DND-41 (cell line): ENCODE data around the gene TRRAP.

Experiments
- ATAC-seq: fragments of 200-7000 bp; cut with Tn5 transposase; 3 replicates; pipeline ENCODE4 v1.9.1; 2021; ENCODE audit warnings: low read depth; ENCODE audit not compliant: insufficient read depth
- DNase-seq: peaks from one replicate; pipeline ENCODE4 v3.0.0-alpha.2; 2020
- H2AFZ ChIP-seq: 2 replicates; pipeline ENCODE4 v1.6.0; 2012; ENCODE audit warnings: low read depth, low read length
- H3K27ac ChIP-seq: 2 replicates; pipeline ENCODE4 v1.5.1; 2012; ENCODE audit warnings: low read length, inconsistent platforms
- H3K27me3 ChIP-seq: fragments of 200-600 bp; sonication (generic); 2 replicates; pipeline ENCODE4 v1.6.0; 2012; ENCODE audit warnings: low read length, mild to moderate bottlenecking, inconsistent platforms; ENCODE audit not compliant: insufficient read depth, poor library complexity
- H3K36me3 ChIP-seq: 2 replicates; pipeline ENCODE4 v1.5.1; 2012; ENCODE audit warnings: low read length, inconsistent platforms; ENCODE audit not compliant: insufficient read depth
- H3K4me1 ChIP-seq: 2 replicates; pipeline ENCODE4 v1.5.1; 2012; ENCODE audit warnings: mild to moderate bottlenecking, low read length; ENCODE audit not compliant: insufficient read depth
- H3K4me2 ChIP-seq: 2 replicates; pipeline ENCODE4 v1.6.0; 2012; ENCODE audit warnings: mild to moderate bottlenecking, moderate library complexity, low read length, inconsistent platforms; ENCODE audit not compliant: insufficient read depth
- H3K4me3 ChIP-seq, 2 experiments: fragments of 200-600 bp in 1 of 2; shearing (Covaris generic) in 1 of 2; 2 replicates each; pipeline ENCODE4 v1.5.1; 2012 to 2016; ENCODE audit warnings: inconsistent platforms in 2 of 2, low read length in 2 of 2, mild to moderate bottlenecking in 2 of 2, low read depth in 1 of 2, moderate library complexity in 1 of 2
- H3K79me2 ChIP-seq: 2 replicates; pipeline ENCODE4 v1.6.0; 2012; ENCODE audit warnings: low read length, inconsistent platforms; ENCODE audit not compliant: insufficient read depth
- H3K9ac ChIP-seq: 2 replicates; pipeline ENCODE4 v1.6.0; 2012; ENCODE audit warnings: low read depth, mild to moderate bottlenecking, inconsistent platforms, low read length, moderate library complexity
- H3K9me3 ChIP-seq: 2 replicates; pipeline ENCODE4 v1.5.1; 2012; ENCODE audit warnings: low read length, moderate library complexity, mild to moderate bottlenecking, inconsistent platforms; ENCODE audit not compliant: insufficient read depth, severe bottlenecking
- H4K20me1 ChIP-seq: 2 replicates; pipeline ENCODE4 v1.6.0; 2012; ENCODE audit warnings: low read length; ENCODE audit not compliant: insufficient read depth
- EZH2 ChIP-seq: IDR thresholded peaks from 3 replicates; pipeline ENCODE4 v1.6.1; 2012; ENCODE audit warnings: borderline replicate concordance, low read depth, mild to moderate bottlenecking, moderate library complexity, low read length, inconsistent platforms; ENCODE audit not compliant: severe bottlenecking
- TF ChIP-seq, protein P1 (sequence below): IDR thresholded peaks from 2 replicates; pipeline ENCODE4 v1.5.1; 2012; ENCODE audit warnings: borderline replicate concordance, low read length, moderate library complexity, mild to moderate bottlenecking; ENCODE audit not compliant: poor library complexity, severe bottlenecking; ENCODE audit errors: extremely low read depth

The TRRAP gene

DNA sequence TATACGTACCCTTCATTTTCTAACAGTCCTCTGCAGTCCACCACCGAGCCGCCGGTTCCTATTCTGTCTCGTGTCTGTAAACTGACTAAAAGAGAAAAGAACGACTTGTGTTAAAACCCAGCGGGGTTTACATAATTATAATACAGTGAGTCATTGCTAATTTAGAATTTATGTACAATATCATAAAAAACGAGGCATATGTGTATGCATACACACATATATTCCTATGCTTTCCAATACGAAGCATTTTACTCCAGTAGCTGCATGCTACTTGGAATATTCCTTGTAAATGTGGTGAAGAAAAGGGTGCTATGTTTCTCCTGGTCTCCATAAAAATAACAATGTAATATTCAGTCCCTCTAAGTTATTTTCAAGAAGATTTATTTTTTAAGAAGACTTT lies 176.4 kb downstream of the TRRAP start:
- Histone ChIP-seq H3K4me3 (no peak overlapping the region), H3K9me3 (no peaks in the 10 kb centered on the region), H3K36me3 (peaks cover 73% of the 10 kb centered on the region), H3K9ac (no peak overlapping the region), H3K27me3 (no peaks in the 10 kb centered on the region), H2AFZ (no peak overlapping the region), H4K20me1 (no peaks in the 10 kb centered on the region), H3K4me1 (no peaks in the 10 kb centered on the region), H3K27ac (no peak overlapping the region), H3K79me2 (no peaks in the 10 kb centered on the region), H3K4me2 (no peak overlapping the region)
- DNase-seq (no peak), ATAC-seq (no peak)
- TF ChIP-seq, protein P1, sequence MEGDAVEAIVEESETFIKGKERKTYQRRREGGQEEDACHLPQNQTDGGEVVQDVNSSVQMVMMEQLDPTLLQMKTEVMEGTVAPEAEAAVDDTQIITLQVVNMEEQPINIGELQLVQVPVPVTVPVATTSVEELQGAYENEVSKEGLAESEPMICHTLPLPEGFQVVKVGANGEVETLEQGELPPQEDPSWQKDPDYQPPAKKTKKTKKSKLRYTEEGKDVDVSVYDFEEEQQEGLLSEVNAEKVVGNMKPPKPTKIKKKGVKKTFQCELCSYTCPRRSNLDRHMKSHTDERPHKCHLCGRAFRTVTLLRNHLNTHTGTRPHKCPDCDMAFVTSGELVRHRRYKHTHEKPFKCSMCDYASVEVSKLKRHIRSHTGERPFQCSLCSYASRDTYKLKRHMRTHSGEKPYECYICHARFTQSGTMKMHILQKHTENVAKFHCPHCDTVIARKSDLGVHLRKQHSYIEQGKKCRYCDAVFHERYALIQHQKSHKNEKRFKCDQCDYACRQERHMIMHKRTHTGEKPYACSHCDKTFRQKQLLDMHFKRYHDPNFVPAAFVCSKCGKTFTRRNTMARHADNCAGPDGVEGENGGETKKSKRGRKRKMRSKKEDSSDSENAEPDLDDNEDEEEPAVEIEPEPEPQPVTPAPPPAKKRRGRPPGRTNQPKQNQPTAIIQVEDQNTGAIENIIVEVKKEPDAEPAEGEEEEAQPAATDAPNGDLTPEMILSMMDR, result no peak
- no peak for TF ChIP-seq EZH2

DNA sequence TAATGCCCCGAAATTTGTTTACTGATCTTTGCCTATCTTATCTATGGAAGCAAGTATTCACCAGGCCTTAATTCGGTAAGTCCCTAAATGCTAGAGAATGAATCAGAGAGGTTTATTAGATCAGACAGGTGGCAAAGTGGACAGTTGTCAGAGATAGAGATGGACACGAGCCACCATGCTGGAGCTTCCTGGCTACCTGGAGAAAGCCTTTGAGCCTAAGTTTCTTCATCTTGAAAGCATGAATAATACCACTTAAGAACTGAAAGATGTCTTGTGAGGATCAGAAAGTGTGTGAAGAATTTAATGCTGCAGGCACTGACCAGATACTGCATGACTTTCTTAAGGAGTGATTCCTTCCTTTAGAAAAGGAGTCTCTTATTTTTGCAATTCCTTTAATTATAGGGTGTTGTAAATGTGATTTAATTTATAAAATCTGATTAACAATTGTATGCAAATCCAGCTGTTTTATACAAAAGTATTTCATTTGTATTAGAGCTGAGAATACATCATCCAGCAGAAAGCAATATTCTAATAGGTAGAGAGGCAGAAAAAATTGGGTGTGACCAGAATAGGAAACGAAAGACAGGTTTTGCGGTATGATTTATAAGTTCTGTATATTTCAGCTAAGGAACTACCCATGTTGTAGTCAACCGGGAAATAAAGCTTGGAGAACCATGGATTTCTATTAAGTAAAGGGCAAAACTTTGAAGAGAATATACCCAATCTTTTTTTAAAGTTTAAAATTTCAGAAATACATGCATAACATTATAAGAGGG lies 182.9 kb downstream of the TRRAP start:
- peaks cover 18% of the 10 kb centered on the region; the same call in 1 of the 2 replicates for H3K36me3 ChIP-seq
- H3K27ac ChIP-seq, result no peak overlapping the region
- H4K20me1 ChIP-seq, result peaks cover 9% of the 10 kb centered on the region; the same call in 1 of the 2 replicates
- H3K27me3 ChIP-seq, result no peaks in the 10 kb centered on the region
- TF ChIP-seq, protein P1, result no peak
- no peak for TF ChIP-seq EZH2
- no peak for ATAC-seq
- no peaks in the 10 kb centered on the region for H3K4me1 ChIP-seq
- no peak for DNase-seq
- no peak overlapping the region for H3K9ac ChIP-seq
- H3K9me3 ChIP-seq, result no peaks in the 10 kb centered on the region
- H3K4me2 ChIP-seq, result no peak overlapping the region
- peaks cover 26% of the 10 kb centered on the region for H3K79me2 ChIP-seq
- no peak overlapping the region for H3K4me3 ChIP-seq
- H2AFZ ChIP-seq, result no peak overlapping the region
